HepG2 (cell line): ENCODE measurements around the gene ZBTB7A. TPM values are rescaled to one million over a fixed set of nuclear protein-coding genes. Genes with fewer than 3 reads are reported as not detected.

Experiments used
- ATAC-seq: fragments of 200-7000 bp; cut with Tn5 transposase; 3 replicates; pipeline ENCODE4 v1.9.1; 2020; ENCODE audit warnings: mild to moderate bottlenecking, moderate library complexity
- BruUV-seq: library from RNA; stranded (reverse); fragments of 400-500 nt; replicated peaks from 2 replicates; lab custom pipeline; 2021; lab: Mats Ljungman, UMichigan
- CTCF ChIA-PET: fragments of 300-600 bp; formaldehyde crosslinking; extraction: SDS; loops from one replicate; lab custom pipeline; 2021; ENCODE audit warnings: low total read pairs, inconsistent platforms, low intra/inter-chr PET ratio; lab: Yijun Ruan, JAX
- POLR2A ChIA-PET: fragments of 350-600 bp; sonication (Branson Sonifier 250); formaldehyde crosslinking; loops from one replicate; lab custom pipeline; 2020; ENCODE audit warnings: antibody characterized with exemption, inconsistent platforms; lab: Yijun Ruan, JAX
- DNase-seq: peaks from one replicate; pipeline ENCODE4 v3.0.0-alpha.2; 2015; ENCODE audit warnings: low spot score
- FAIRE-seq: peaks from 3 replicates; lab custom pipeline; 2011; peaks lifted over from hg19 to GRCh38; lab: Jason Lieb, UNC
- H2AFZ ChIP-seq: one replicate; pipeline ENCODE4 v1.6.1; 2011; ENCODE audit warnings: low read length, inconsistent platforms
- H3K27ac ChIP-seq: fragments of 300-600 bp; 3 replicates; pipeline ENCODE4 v1.8.0; 2011; ENCODE audit warnings: mixed run types, mild to moderate bottlenecking, mixed read lengths, low read length, inconsistent platforms; ENCODE audit not compliant: insufficient read depth; ENCODE audit errors: extremely low read length
- H3K27me3 ChIP-seq, 2 experiments: fragments of 200-600 bp in 1 of 2; 2 replicates in 1 of 2; 3 replicates in 1 of 2; pipeline versions ENCODE4 v1.6.0 to v1.8.0; 2011; ENCODE audit warnings: low read length in 2 of 2, mild to moderate bottlenecking in 2 of 2, moderate library complexity in 2 of 2, inconsistent platforms in 1 of 2; ENCODE audit not compliant: insufficient read depth in 2 of 2, control insufficient read depth in 1 of 2
- H3K36me3 ChIP-seq, 2 experiments: fragments of 200-600 bp in 1 of 2; replicated peaks in 1 of 2; 2 replicates in 1 of 2; 3 replicates in 1 of 2; pipeline versions ENCODE4 v1.5.1 to v1.8.0; 2011; ENCODE audit warnings: low read length in 2 of 2, inconsistent platforms in 1 of 2; ENCODE audit not compliant: insufficient read depth in 2 of 2, control insufficient read depth in 1 of 2
- H3K4me1 ChIP-seq: 2 replicates; pipeline ENCODE4 v1.5.1; 2012; ENCODE audit warnings: low read length, inconsistent platforms; ENCODE audit not compliant: insufficient read depth
- H3K4me2 ChIP-seq: 2 replicates; pipeline ENCODE4 v1.6.0; 2011; ENCODE audit warnings: low read depth, low read length, inconsistent platforms
- H3K4me3 ChIP-seq, 3 experiments: fragments of 200-600 bp in 1 of 3; sonication (generic), shearing (Covaris generic) in 1 of 3; replicated peaks in 1 of 3; 2 replicates each; pipeline ENCODE4 v1.5.1; 2011 to 2016; ENCODE audit warnings: low read length in 3 of 3, inconsistent platforms in 2 of 3, low read depth in 2 of 3, mild to moderate bottlenecking in 2 of 3, control low read depth in 1 of 3, mixed read lengths in 1 of 3; ENCODE audit not compliant: insufficient read depth in 1 of 3
- H3K79me2 ChIP-seq: one replicate; pipeline ENCODE4 v1.6.1; 2011; ENCODE audit warnings: low read length, inconsistent platforms; ENCODE audit not compliant: insufficient read depth
- H3K9ac ChIP-seq: 2 replicates; pipeline ENCODE4 v1.6.0; 2011; ENCODE audit warnings: mild to moderate bottlenecking, low read depth, low read length, inconsistent platforms; ENCODE audit not compliant: insufficient read depth
- H3K9me3 ChIP-seq: 2 replicates; pipeline ENCODE4 v1.5.1; 2012; ENCODE audit warnings: mild to moderate bottlenecking, low read length
- H4K20me1 ChIP-seq: 2 replicates; pipeline ENCODE4 v1.6.0; 2011; ENCODE audit warnings: inconsistent platforms, mild to moderate bottlenecking, low read length, moderate library complexity; ENCODE audit not compliant: insufficient read depth
- KDM6A ChIP-seq: IDR thresholded peaks from 2 replicates; pipeline ENCODE4 v1.6.1; 2016; ENCODE audit warnings: low read depth
- ZNF432 ChIP-seq: sonication (generic); formaldehyde crosslinking; IDR thresholded peaks from 2 replicates; pipeline ENCODE4 v1.5.0; 2020; ENCODE audit warnings: missing genetic modification reagents, mild to moderate bottlenecking, borderline replicate concordance
- ZNF768 ChIP-seq: sonication (generic); formaldehyde crosslinking; IDR thresholded peaks from 2 replicates; pipeline ENCODE4 v1.4.0; 2020; ENCODE audit warnings: missing genetic modification reagents
- WGBS: methylation state at CpG from one replicate; pipeline ENCODE4 v1.1.6; 2017; ENCODE audit warnings: low lambda C conversion rate; 5-methylcytosine and 5-hydroxymethylcytosine counted together
- in situ Hi-C: cut with HindIII; loops from 2 replicates; pipeline ENCODE4 v1.10.0; 2017; ENCODE audit warnings: low pct_unique_long_range_greater_than_20kb; ENCODE audit not compliant: extremely low pct_ligation_motif_present
- intact Hi-C: fragments of 100-400 bp; cut with micrococcal nuclease; formaldehyde crosslinking; loops from one replicate; pipeline ENCODE4 v1.10.0; 2022; ENCODE audit not compliant: unreplicated experiment
- polyA plus RNA-seq, 8 experiments: library from polyadenylated mRNA; depleted of rRNA in 3 of 8; stranded (reverse) in 7 of 8; unstranded in 1 of 8; fragments of >200 nt; fragmentation: Illumina TruSeq in 4 of 8; extraction: Trizol in 4 of 8; gene quantifications; 2 replicates each; pipeline versions ENCODE4 v1.2.1 to v1.2.3, GENCODE V29; 2011 to 2016; ENCODE audit warnings: low read depth in 4 of 8, missing spikeins in 1 of 8, mixed read lengths in 1 of 8; ENCODE audit not compliant: insufficient read depth in 1 of 8
- total RNA-seq, 5 experiments: library from RNA; depleted of rRNA; stranded (reverse); fragments of >200 nt; fragmentation: Illumina TruSeq; extraction: Trizol; gene quantifications; 2 replicates each; pipeline ENCODE4 v1.2.3, GENCODE V29; 2016; ENCODE audit warnings: low read depth in 1 of 5
- TF ChIP-seq, protein P1 (sequence below): sonication (generic); formaldehyde crosslinking; IDR thresholded peaks from 2 replicates; pipeline ENCODE4 v1.4.0; 2020; ENCODE audit warnings: mild to moderate bottlenecking, missing genetic modification reagents

The ZBTB7A gene
- total and polyA plus RNA-seq, 2 of the 13 experiments (the other 11 are each of a cell fraction or from before 2014, with no cell fraction given), result 3.6 to 4.0 TPM

DNA sequence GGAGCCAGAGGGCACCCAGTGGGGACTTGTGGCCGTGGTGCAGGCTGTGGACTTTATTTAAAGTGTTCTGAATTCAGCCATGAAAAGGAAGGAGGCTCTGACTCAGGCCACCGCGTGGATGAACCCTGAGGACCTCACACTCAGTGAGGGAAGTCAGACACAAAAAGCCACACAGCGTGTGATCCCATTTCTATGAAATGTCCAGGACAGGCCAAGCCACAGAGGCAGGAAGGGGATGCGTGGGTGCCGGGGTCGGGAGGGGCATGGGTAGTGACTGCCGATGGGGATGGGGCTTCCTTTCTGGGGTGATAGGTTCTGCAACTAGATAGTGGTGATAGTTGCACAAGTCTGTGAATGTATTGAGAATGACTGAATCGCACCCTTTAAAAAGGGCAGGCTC lies 8.7 kb upstream of the ZBTB7A start:
- Histone ChIP-seq H3K4me3 (no peak overlapping the region), H4K20me1 (no peaks in the 10 kb centered on the region), H3K27me3 (no peaks in the 10 kb centered on the region), H2AFZ (no peak overlapping the region), H3K36me3 (no peaks in the 10 kb centered on the region), H3K79me2 (no peaks in the 10 kb centered on the region), H3K9ac (no peak overlapping the region), H3K4me1 (peaks cover 30% of the 10 kb centered on the region), H3K27ac (no peak overlapping the region), H3K9me3 (no peaks in the 10 kb centered on the region), H3K4me2 (no peak overlapping the region)
- POLR2A ChIA-PET, result no interaction called here
- intact Hi-C loops (no loop called here), in situ Hi-C loops (no loop called here)
- no TSS peak for BruUV-seq
- TF ChIP-seq, protein P1, sequence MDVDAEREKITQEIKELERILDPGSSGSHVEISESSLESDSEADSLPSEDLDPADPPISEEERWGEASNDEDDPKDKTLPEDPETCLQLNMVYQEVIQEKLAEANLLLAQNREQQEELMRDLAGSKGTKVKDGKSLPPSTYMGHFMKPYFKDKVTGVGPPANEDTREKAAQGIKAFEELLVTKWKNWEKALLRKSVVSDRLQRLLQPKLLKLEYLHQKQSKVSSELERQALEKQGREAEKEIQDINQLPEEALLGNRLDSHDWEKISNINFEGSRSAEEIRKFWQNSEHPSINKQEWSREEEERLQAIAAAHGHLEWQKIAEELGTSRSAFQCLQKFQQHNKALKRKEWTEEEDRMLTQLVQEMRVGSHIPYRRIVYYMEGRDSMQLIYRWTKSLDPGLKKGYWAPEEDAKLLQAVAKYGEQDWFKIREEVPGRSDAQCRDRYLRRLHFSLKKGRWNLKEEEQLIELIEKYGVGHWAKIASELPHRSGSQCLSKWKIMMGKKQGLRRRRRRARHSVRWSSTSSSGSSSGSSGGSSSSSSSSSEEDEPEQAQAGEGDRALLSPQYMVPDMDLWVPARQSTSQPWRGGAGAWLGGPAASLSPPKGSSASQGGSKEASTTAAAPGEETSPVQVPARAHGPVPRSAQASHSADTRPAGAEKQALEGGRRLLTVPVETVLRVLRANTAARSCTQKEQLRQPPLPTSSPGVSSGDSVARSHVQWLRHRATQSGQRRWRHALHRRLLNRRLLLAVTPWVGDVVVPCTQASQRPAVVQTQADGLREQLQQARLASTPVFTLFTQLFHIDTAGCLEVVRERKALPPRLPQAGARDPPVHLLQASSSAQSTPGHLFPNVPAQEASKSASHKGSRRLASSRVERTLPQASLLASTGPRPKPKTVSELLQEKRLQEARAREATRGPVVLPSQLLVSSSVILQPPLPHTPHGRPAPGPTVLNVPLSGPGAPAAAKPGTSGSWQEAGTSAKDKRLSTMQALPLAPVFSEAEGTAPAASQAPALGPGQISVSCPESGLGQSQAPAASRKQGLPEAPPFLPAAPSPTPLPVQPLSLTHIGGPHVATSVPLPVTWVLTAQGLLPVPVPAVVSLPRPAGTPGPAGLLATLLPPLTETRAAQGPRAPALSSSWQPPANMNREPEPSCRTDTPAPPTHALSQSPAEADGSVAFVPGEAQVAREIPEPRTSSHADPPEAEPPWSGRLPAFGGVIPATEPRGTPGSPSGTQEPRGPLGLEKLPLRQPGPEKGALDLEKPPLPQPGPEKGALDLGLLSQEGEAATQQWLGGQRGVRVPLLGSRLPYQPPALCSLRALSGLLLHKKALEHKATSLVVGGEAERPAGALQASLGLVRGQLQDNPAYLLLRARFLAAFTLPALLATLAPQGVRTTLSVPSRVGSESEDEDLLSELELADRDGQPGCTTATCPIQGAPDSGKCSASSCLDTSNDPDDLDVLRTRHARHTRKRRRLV (CRISPR knock-in tag), result no peak
- TF ChIP-seq ZNF432 (no peak), KDM6A (CRISPR knock-in tag) (no peak), ZNF768 (CRISPR knock-in tag) (peak; percentile 84)
- FAIRE-seq (no peak), ATAC-seq (no peak), DNase-seq (no peak)
- CTCF ChIA-PET, result no interaction called here
- WGBS, result 55% methylated on average over 9 of the region's 9 CpGs
